GM18499 (cell line): Measurements from ENCODE around the gene GRIA4.

Source experiments
- ATAC-seq: cut with Tn5 transposase; IDR thresholded peaks from one replicate; pipeline ENCODE4 v1.9.1; 2021; ENCODE audit warnings: moderate number of reproducible peaks; ENCODE audit not compliant: insufficient read depth, unreplicated experiment

Gene GRIA4

GRCh38 chr11:105900515-105901035 is 290.7 kb downstream of the GRIA4 start:
- no peak for ATAC-seq

- ATAC-seq, result no peak
Observed at GRCh38 chr11:105903113-105903512, 293.2 kb downstream of the GRIA4 start.

GRCh38 chr11:105906517-105906916 is 296.6 kb downstream of the GRIA4 start:
- no peak for ATAC-seq

GRCh38 chr11:105907319-105907718 is 297.4 kb downstream of the GRIA4 start:
- ATAC-seq, result no peak

GRCh38 chr11:105910095-105910715 is 300.3 kb downstream of the GRIA4 start:
- no peak for ATAC-seq

- no peak for ATAC-seq
Observed at GRCh38 chr11:105911454-105911853, 301.6 kb downstream of the GRIA4 start.

- ATAC-seq, result no peak
Observed at GRCh38 chr11:105912666-105913065, 302.8 kb downstream of the GRIA4 start.

- no peak for ATAC-seq
Observed at GRCh38 chr11:105915021-105915420, 305.1 kb downstream of the GRIA4 start.

GRCh38 chr11:105918039-105918438 is 308.2 kb downstream of the GRIA4 start:
- no peak for ATAC-seq

- ATAC-seq, result no peak
Observed at GRCh38 chr11:105918600-105918999, 308.7 kb downstream of the GRIA4 start.

- no peak for ATAC-seq
Observed at GRCh38 chr11:105923252-105923651, 313.4 kb downstream of the GRIA4 start.

- ATAC-seq, result no peak
Observed at GRCh38 chr11:105923807-105924206, 313.9 kb downstream of the GRIA4 start.

GRCh38 chr11:105929084-105929955 is 319.4 kb downstream of the GRIA4 start:
- no peak for ATAC-seq

- no peak for ATAC-seq
Observed at GRCh38 chr11:105933695-105934094, 323.8 kb downstream of the GRIA4 start.

- no peak for ATAC-seq
Observed at GRCh38 chr11:105935791-105936190, 325.9 kb downstream of the GRIA4 start.

GRCh38 chr11:105937331-105937730 is 327.5 kb downstream of the GRIA4 start:
- ATAC-seq, result no peak

- no peak for ATAC-seq
Observed at GRCh38 chr11:105937738-105938137, 327.9 kb downstream of the GRIA4 start.

GRCh38 chr11:105942921-105943320 is 333.0 kb downstream of the GRIA4 start:
- ATAC-seq, result no peak

GRCh38 chr11:105948918-105949590 is 339.2 kb downstream of the GRIA4 start:
- no peak for ATAC-seq

- no peak for ATAC-seq
Observed at GRCh38 chr11:105953886-105954285, 344.0 kb downstream of the GRIA4 start.
